Endothelial cell of umbilical vein (primary cell): ENCODE measurements around the gene ZFR. TPM values are rescaled to one million over a fixed set of nuclear protein-coding genes. Genes with fewer than 3 reads are reported as not detected.

Experiments used
- BruUV-seq: library from RNA; stranded (reverse); fragments of 400-500 nt; replicated peaks from 2 replicates; lab custom pipeline; 2021; lab: Mats Ljungman, UMichigan
- CTCF ChIA-PET: fragments of 300-600, 350-600 bp; sonication (Branson Sonifier 250); formaldehyde crosslinking; loops from one replicate; lab custom pipeline; 2021; ENCODE audit warnings: antibody characterized with exemption, inconsistent platforms; lab: Charles Lee
- POLR2A ChIA-PET: fragments of 300-600, 350-600 bp; sonication (Branson Sonifier 250); formaldehyde crosslinking; loops from one replicate; lab custom pipeline; 2021; ENCODE audit warnings: antibody characterized with exemption, inconsistent platforms; lab: Charles Lee
- DNase-seq: peaks from one replicate; pipeline ENCODE4 v3.0.0-alpha.2; 2011; ENCODE audit warnings: low read depth, low spot score
- FAIRE-seq: peaks from 2 replicates; lab custom pipeline; 2011; peaks lifted over from hg19 to GRCh38; lab: Jason Lieb, UNC
- H2AFZ ChIP-seq: 2 replicates; pipeline ENCODE4 v1.6.0; 2012; ENCODE audit warnings: low read depth, low read length, control low read depth, inconsistent platforms
- H3K27ac ChIP-seq: 2 replicates; pipeline ENCODE4 v1.5.1; 2011; ENCODE audit warnings: low read depth, mild to moderate bottlenecking, control low read depth, low read length, moderate library complexity; ENCODE audit not compliant: insufficient read depth
- H3K27me3 ChIP-seq, 2 experiments: 2 replicates each; pipeline versions ENCODE4 v1.6.0 to v1.6.1; 2011; ENCODE audit warnings: low read length in 2 of 2, mixed read lengths in 1 of 2; ENCODE audit not compliant: control insufficient read depth in 2 of 2, insufficient read depth in 2 of 2
- H3K36me3 ChIP-seq, 2 experiments: 2 replicates in 1 of 2; 3 replicates in 1 of 2; pipeline ENCODE4 v1.5.1; 2011; ENCODE audit warnings: low read length in 2 of 2, mild to moderate bottlenecking in 1 of 2, moderate library complexity in 1 of 2; ENCODE audit not compliant: control insufficient read depth in 2 of 2, insufficient read depth in 2 of 2; ENCODE audit errors: extremely low read depth in 1 of 2
- H3K4me1 ChIP-seq: 3 replicates; pipeline ENCODE4 v1.5.1; 2011; ENCODE audit warnings: mild to moderate bottlenecking, low read length; ENCODE audit not compliant: control insufficient read depth, insufficient read depth; ENCODE audit errors: extremely low read depth
- H3K4me2 ChIP-seq: 2 replicates; pipeline ENCODE4 v1.6.1; 2011; ENCODE audit warnings: low read length, control low read depth, mixed read lengths; ENCODE audit not compliant: insufficient read depth
- H3K4me3 ChIP-seq, 3 experiments: fragments of 200-600 bp in 1 of 3; sonication (generic), shearing (Covaris generic) in 1 of 3; replicated peaks in 1 of 3; 2 replicates each; pipeline ENCODE4 v1.5.1; 2011 to 2016; ENCODE audit warnings: control low read depth in 3 of 3, low read length in 3 of 3, mild to moderate bottlenecking in 2 of 3, inconsistent platforms in 1 of 3, low read depth in 1 of 3, moderate library complexity in 1 of 3; ENCODE audit not compliant: insufficient read depth in 1 of 3
- H3K79me2 ChIP-seq: 2 replicates; pipeline ENCODE4 v1.6.0; 2012; ENCODE audit warnings: low read length, inconsistent platforms; ENCODE audit not compliant: control insufficient read depth, insufficient read depth
- H3K9ac ChIP-seq: replicated peaks from 2 replicates; pipeline ENCODE3; 2011; ENCODE audit warnings: low read length, control low read depth; ENCODE audit not compliant: insufficient read depth; ENCODE audit errors: extremely low read depth
- H3K9me1 ChIP-seq: replicated peaks from 3 replicates; pipeline ENCODE4 v1.6.0; 2011; ENCODE audit warnings: mild to moderate bottlenecking, low read length; ENCODE audit not compliant: control insufficient read depth, insufficient read depth; ENCODE audit errors: extremely low read depth
- H3K9me3 ChIP-seq: replicated peaks from 2 replicates; pipeline ENCODE4 v1.5.1; 2012; ENCODE audit warnings: low read length, inconsistent platforms; ENCODE audit not compliant: control insufficient read depth, insufficient read depth
- H4K20me1 ChIP-seq: replicated peaks from 2 replicates; pipeline ENCODE3; 2011; ENCODE audit warnings: mild to moderate bottlenecking, low read length; ENCODE audit not compliant: control insufficient read depth, insufficient read depth; ENCODE audit errors: extremely low read depth
- EZH2 ChIP-seq: IDR thresholded peaks from 2 replicates; pipeline ENCODE4 v1.6.1; 2012; ENCODE audit warnings: borderline replicate concordance, low read depth, mild to moderate bottlenecking, moderate library complexity, low read length, inconsistent platforms; ENCODE audit not compliant: severe bottlenecking
- FOS ChIP-seq: IDR thresholded peaks from 2 replicates; pipeline ENCODE4 v1.6.1; 2011; ENCODE audit warnings: mild to moderate bottlenecking, low read length, moderate library complexity, borderline replicate concordance; ENCODE audit not compliant: insufficient read depth
- GATA2 ChIP-seq: IDR thresholded peaks from 2 replicates; pipeline ENCODE4 v1.7.0; 2011; ENCODE audit warnings: low read depth, mild to moderate bottlenecking, moderate library complexity, mixed read lengths, low read length; ENCODE audit not compliant: insufficient read length, insufficient read depth
- JUN ChIP-seq: IDR thresholded peaks from 2 replicates; pipeline ENCODE4 v1.6.1; 2011; ENCODE audit warnings: borderline replicate concordance, low read depth; ENCODE audit not compliant: insufficient read length, insufficient read depth
- MAX ChIP-seq: IDR thresholded peaks from 2 replicates; pipeline ENCODE4 v1.6.1; 2011; ENCODE audit not compliant: insufficient read depth, insufficient read length
- MYC ChIP-seq: IDR thresholded peaks from one replicate; pipeline ENCODE4 v1.6.1; 2011; ENCODE audit warnings: mild to moderate bottlenecking, low read depth, low read length
- POLR2A ChIP-seq: IDR thresholded peaks from 2 replicates; pipeline ENCODE4 v1.6.1; 2012; ENCODE audit warnings: low read depth, mild to moderate bottlenecking, control low read depth, low read length
- POLR2AphosphoS5 ChIP-seq: IDR thresholded peaks from 2 replicates; pipeline ENCODE4 v1.6.1; 2012; ENCODE audit warnings: low read depth, mild to moderate bottlenecking, control low read depth, low read length, moderate library complexity; ENCODE audit not compliant: insufficient read depth
- dilution Hi-C: fragments of 300-500 bp; cut with MboI; formaldehyde crosslinking; loops from one replicate; pipeline ENCODE4 v1.15.0; 2019; ENCODE audit warnings: low sequenced_read_pairs; ENCODE audit not compliant: extremely low pct_ligation_motif_present
- intact Hi-C: fragments of 100-400 bp; cut with micrococcal nuclease; formaldehyde crosslinking; loops from one replicate; pipeline ENCODE4 v1.10.0; 2022
- polyA plus RNA-seq, 4 experiments: library from polyadenylated mRNA; depleted of rRNA in 3 of 4; stranded (reverse) in 3 of 4; unstranded in 1 of 4; fragments of >200 nt; gene quantifications; 2 replicates each; pipeline versions ENCODE4 v1.2.1 to v1.2.3, GENCODE V29; 2011 to 2012; ENCODE audit warnings: missing spikeins in 1 of 4
- total RNA-seq: library from RNA; stranded (reverse); gene quantifications from 2 replicates; pipeline ENCODE4 v1.2.3, GENCODE V29; 2021
- TF ChIP-seq, protein P1 (sequence below), 2 donors: IDR thresholded peaks; 1 replicate in 1 of 2; 2 replicates in 1 of 2; pipeline ENCODE4 v1.5.1; 2011; ENCODE audit warnings: low read length in 2 of 2, mild to moderate bottlenecking in 2 of 2, moderate library complexity in 2 of 2, control low read depth in 1 of 2, inconsistent platforms in 1 of 2, low read depth in 1 of 2; ENCODE audit not compliant: insufficient read depth in 1 of 2; ENCODE audit errors: extremely low read depth in 1 of 2

ZFR gene
- total and polyA plus RNA-seq, 2 donors (not counting 3 experiments of a cell fraction or from before 2014, with no cell fraction given) = 60.1 to 79.4 TPM

DNA sequence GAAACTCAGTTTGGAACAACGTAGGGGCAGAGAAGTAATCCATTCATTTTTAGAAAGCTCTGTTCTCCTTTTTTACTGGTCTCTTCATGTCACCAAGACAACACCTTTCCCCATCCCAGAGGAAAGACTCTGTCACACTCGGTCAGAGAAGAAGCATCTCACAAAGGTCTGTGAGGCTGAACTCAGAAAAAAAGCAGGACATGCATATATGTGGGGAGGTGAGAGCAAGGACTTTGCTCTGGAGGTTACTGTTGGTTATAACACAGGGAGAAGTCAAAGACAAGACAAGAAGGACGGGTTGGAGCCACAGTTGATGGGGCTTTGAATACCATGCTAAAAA, 112.6 kb downstream of the ZFR start:
- no peak overlapping the region for H3K27ac ChIP-seq
- H3K4me2 ChIP-seq = no peak overlapping the region
- no peak overlapping the region for H3K4me3 ChIP-seq
- FAIRE-seq (no peak), DNase-seq (no peak)
- no peaks in the 10 kb centered on the region for H3K27me3 ChIP-seq
- no peaks in the 10 kb centered on the region for H3K36me3 ChIP-seq
- no peaks in the 10 kb centered on the region for H3K79me2 ChIP-seq
- no peaks in the 10 kb centered on the region for H3K9me1 ChIP-seq
- intact Hi-C loops (no loop called here), dilution Hi-C loops (no loop called here)
- no TSS peak for BruUV-seq
- TF ChIP-seq JUN (no peak), POLR2AphosphoS5 (no peak)
- no peak overlapping the region for H2AFZ ChIP-seq
- H4K20me1 ChIP-seq = no peaks in the 10 kb centered on the region
- CTCF ChIA-PET = interaction anchor here (1.3 to 5.5 kb wide), 2 partner anchors 90 to 102 kb away, joined by 3 to 325 read pairs; no protein-coding TSS in a partner anchor
- H3K4me1 ChIP-seq = no peaks in the 10 kb centered on the region
- no peaks in the 10 kb centered on the region for H3K9me3 ChIP-seq
- POLR2A ChIA-PET = no interaction called here
- no peak overlapping the region for H3K9ac ChIP-seq

GRCh38 chr5:32331217-32331934, 113.2 kb downstream of the ZFR start:
- H3K4me1 ChIP-seq = no peaks in the 10 kb centered on the region
- H3K4me3 ChIP-seq = no peak overlapping the region
- FAIRE-seq (no peak), DNase-seq (no peak)
- H3K27me3 ChIP-seq = no peaks in the 10 kb centered on the region
- ChIA-PET CTCF (interaction anchor here (1.3 to 5.5 kb wide), 4 partner anchors 90 to 232 kb away, joined by 3 to 325 read pairs (median 11); no protein-coding TSS in a partner anchor), POLR2A (no interaction called here)
- H3K79me2 ChIP-seq = no peaks in the 10 kb centered on the region
- H3K4me2 ChIP-seq = no peak overlapping the region
- intact Hi-C loops = no loop called here
- no peak overlapping the region for H2AFZ ChIP-seq
- H3K9me3 ChIP-seq = no peaks in the 10 kb centered on the region
- dilution Hi-C loops = no loop called here
- no peaks in the 10 kb centered on the region for H4K20me1 ChIP-seq
- H3K9me1 ChIP-seq = no peaks in the 10 kb centered on the region
- no peaks in the 10 kb centered on the region for H3K36me3 ChIP-seq
- BruUV-seq = no TSS peak
- no peak overlapping the region for H3K9ac ChIP-seq
- no peak for TF ChIP-seq MAX
- no peak for TF ChIP-seq JUN
- no peak for TF ChIP-seq MYC
- TF ChIP-seq FOS = no peak
- TF ChIP-seq EZH2 = no peak
- no peak for TF ChIP-seq GATA2
- TF ChIP-seq, protein P1, sequence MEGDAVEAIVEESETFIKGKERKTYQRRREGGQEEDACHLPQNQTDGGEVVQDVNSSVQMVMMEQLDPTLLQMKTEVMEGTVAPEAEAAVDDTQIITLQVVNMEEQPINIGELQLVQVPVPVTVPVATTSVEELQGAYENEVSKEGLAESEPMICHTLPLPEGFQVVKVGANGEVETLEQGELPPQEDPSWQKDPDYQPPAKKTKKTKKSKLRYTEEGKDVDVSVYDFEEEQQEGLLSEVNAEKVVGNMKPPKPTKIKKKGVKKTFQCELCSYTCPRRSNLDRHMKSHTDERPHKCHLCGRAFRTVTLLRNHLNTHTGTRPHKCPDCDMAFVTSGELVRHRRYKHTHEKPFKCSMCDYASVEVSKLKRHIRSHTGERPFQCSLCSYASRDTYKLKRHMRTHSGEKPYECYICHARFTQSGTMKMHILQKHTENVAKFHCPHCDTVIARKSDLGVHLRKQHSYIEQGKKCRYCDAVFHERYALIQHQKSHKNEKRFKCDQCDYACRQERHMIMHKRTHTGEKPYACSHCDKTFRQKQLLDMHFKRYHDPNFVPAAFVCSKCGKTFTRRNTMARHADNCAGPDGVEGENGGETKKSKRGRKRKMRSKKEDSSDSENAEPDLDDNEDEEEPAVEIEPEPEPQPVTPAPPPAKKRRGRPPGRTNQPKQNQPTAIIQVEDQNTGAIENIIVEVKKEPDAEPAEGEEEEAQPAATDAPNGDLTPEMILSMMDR (IDR thresholded peaks at IDR 0.05; ENCODE audit: extremely low read depth in 1 of 2, insufficient read depth in 1 of 2, low read depth in 1 of 2, low read length in 2 of 2) = no peak
- no peak for TF ChIP-seq POLR2AphosphoS5
- TF ChIP-seq POLR2A = no peak
- no peak overlapping the region for H3K27ac ChIP-seq
